AG04449 (cell line): ENCODE data around the gene GALNT18.

Experiments
- CTCF ChIA-PET: fragments of 350-600 bp; formaldehyde crosslinking; extraction: SDS; loops from one replicate; lab custom pipeline; 2021; ENCODE audit warnings: antibody characterized with exemption; lab: Yijun Ruan, JAX
- POLR2A ChIA-PET: fragments of 400-600, 350-600 bp; formaldehyde crosslinking; extraction: SDS; loops from one replicate; lab custom pipeline; 2020; ENCODE audit warnings: antibody characterized with exemption, inconsistent platforms; lab: Yijun Ruan, JAX
- DNase-seq: peaks from one replicate; pipeline ENCODE4 v3.0.0-alpha.2; 2010; ENCODE audit warnings: low read depth, low spot score
- H3K4me3 ChIP-seq: 2 replicates; pipeline ENCODE4 v1.5.1; 2011; ENCODE audit warnings: low read depth, mild to moderate bottlenecking, control low read depth, low read length
- TF ChIP-seq, protein P1 (sequence below): IDR thresholded peaks from one replicate; pipeline ENCODE4 v1.5.1; 2011; ENCODE audit warnings: mild to moderate bottlenecking, moderate library complexity, low read length, control low read depth, inconsistent platforms; ENCODE audit not compliant: insufficient read depth; ENCODE audit errors: missing control alignments

GALNT18 gene

DNA sequence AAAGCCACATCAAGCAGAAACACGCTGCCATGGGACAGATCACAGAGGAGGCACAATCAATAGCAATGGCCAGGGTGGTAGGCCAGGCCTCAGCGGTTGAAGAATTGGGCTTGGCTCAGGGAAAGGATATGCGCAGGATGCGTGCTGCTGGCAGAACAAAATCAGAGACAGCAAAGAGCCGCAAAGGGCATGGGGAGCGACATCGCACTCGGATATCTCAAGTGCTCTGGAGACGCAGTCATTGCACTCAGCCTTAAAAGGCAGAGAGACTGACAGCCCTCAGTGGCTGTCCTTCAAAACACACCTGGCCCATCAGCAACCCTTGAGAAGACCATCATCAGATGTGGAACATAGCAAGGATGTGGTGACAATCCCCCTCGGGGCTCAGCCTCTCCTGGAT is 319.2 kb downstream of the GALNT18 start:
- POLR2A ChIA-PET = no interaction called here
- no peak overlapping the region for H3K4me3 ChIP-seq
- DNase-seq = no peak
- CTCF ChIA-PET = no interaction called here
- TF ChIP-seq, protein P1, sequence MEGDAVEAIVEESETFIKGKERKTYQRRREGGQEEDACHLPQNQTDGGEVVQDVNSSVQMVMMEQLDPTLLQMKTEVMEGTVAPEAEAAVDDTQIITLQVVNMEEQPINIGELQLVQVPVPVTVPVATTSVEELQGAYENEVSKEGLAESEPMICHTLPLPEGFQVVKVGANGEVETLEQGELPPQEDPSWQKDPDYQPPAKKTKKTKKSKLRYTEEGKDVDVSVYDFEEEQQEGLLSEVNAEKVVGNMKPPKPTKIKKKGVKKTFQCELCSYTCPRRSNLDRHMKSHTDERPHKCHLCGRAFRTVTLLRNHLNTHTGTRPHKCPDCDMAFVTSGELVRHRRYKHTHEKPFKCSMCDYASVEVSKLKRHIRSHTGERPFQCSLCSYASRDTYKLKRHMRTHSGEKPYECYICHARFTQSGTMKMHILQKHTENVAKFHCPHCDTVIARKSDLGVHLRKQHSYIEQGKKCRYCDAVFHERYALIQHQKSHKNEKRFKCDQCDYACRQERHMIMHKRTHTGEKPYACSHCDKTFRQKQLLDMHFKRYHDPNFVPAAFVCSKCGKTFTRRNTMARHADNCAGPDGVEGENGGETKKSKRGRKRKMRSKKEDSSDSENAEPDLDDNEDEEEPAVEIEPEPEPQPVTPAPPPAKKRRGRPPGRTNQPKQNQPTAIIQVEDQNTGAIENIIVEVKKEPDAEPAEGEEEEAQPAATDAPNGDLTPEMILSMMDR = no peak

DNA sequence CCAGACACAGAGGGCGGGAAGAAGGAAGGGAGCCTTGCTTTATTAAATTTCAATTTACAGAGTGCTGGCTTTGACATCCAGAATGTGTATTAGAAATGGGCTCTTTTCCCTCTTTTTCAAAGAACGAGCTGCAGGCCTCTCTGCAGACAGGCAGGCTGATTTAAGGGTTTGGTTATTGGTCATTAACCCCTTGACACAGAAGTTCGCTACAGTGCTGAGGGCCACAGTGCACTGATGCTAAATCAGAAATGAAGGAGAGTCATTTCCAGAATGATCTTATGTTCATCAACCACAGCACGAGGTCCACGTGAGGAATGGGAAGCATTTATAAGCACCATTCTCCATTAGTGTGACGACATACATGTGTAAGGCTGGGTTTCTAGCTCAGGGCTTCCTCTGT is 320.6 kb downstream of the GALNT18 start:
- TF ChIP-seq, protein P1 = no peak
- no peak overlapping the region for H3K4me3 ChIP-seq
- ChIA-PET CTCF (interaction anchor here (1.3 kb wide), 1 partner anchor 14 kb away, joined by 3 read pairs; no protein-coding TSS in a partner anchor), POLR2A (interaction anchor here (0.7 kb wide), 1 partner anchor 309 kb away, joined by 3 read pairs; no protein-coding TSS in a partner anchor)
- no peak for DNase-seq

- ChIA-PET POLR2A (interaction anchor here (0.6 kb wide), 1 partner anchor 20 kb away, joined by 3 read pairs; no protein-coding TSS in a partner anchor), CTCF (no interaction called here)
- H3K4me3 ChIP-seq = no peak overlapping the region
- TF ChIP-seq, protein P1 = no peak
- DNase-seq = no peak
Measured at GRCh38 chr11:11297578-11297977, 324.2 kb downstream of the GALNT18 start.

GRCh38 chr11:11296434-11296833 is 325.4 kb downstream of the GALNT18 start:
- ChIA-PET POLR2A (no interaction called here), CTCF (no interaction called here)
- TF ChIP-seq, protein P1 = no peak
- no peak overlapping the region for H3K4me3 ChIP-seq
- no peak for DNase-seq

GRCh38 chr11:11294551-11294855 is 327.3 kb downstream of the GALNT18 start:
- no peak overlapping the region for H3K4me3 ChIP-seq
- CTCF ChIA-PET = interaction anchor here (0.6 kb wide), 1 partner anchor 29 kb away, joined by 3 read pairs; no protein-coding TSS in a partner anchor
- TF ChIP-seq, protein P1 = no peak
- DNase-seq = no peak
- POLR2A ChIA-PET = no interaction called here

- ChIA-PET POLR2A (no interaction called here), CTCF (interaction anchor here (0.6 kb wide), 1 partner anchor 29 kb away, joined by 3 read pairs; no protein-coding TSS in a partner anchor)
- TF ChIP-seq, protein P1 = no peak
- DNase-seq = no peak
- H3K4me3 ChIP-seq = no peak overlapping the region
Measured at GRCh38 chr11:11293798-11294550, 327.8 kb downstream of the GALNT18 start.
